ENCODE measurements around the gene ZKSCAN1.

DNA sequence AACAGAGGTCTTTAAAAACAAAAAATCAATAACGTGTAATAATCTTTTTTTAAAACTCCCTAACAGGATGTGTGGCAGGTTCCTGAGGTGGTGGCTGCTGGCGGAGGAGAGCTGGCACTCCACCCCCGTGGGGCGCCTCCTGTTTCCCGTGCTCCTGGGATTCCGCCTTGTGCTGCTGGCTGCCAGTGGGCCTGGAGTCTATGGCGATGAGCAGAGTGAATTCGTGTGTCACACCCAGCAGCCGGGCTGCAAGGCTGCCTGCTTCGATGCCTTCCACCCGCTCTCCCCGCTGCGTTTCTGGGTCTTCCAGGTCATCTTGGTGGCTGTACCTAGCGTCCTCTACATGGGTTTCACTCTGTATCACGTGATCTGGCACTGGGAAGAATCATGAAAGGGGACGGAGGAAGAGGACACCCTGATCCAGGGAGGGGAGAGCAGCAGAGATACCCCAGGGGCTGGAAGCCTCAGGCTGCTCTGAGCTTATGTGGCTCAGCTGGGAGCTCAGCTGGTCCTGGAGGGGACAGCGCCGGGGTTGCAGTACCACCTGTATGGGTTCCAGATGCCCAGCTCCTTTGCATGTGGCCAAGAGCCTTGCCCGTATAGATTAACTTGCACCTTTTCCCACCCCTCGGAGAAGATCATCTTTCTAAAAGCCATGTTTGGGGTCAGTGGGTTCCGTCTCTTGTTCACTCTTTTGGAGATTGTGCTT lies 22.9 kb upstream of the ZKSCAN1 start:
- TF ChIP-seq CTCF (IDR thresholded peaks at IDR 0.05; ENCODE audit: low read depth, low read length, poor library complexity, severe bottlenecking) (no peak), EZH2phosphoT487 (IDR thresholded peaks at IDR 0.05; ENCODE audit: borderline replicate concordance, low read length) (no peak)
